ENCODE results near the gene ADARB1.

GRCh38 chr21:45258466-45258865, 184.1 kb downstream of the ADARB1 start:
- TF ChIP-seq ZNF274 (IDR thresholded peaks at IDR 0.05; ENCODE audit: low read depth, low read length), result no peak
- no peak for TF ChIP-seq YY1 (IDR thresholded peaks at IDR 0.05; ENCODE audit: insufficient read depth, insufficient read length)
- TF ChIP-seq SUZ12 (IDR thresholded peaks at IDR 0.05; ENCODE audit: extremely low read depth, insufficient read depth, insufficient read length), result no peak

All from NT2/D1 (cell line).